B cell (primary cell): ENCODE data around the gene TSPAN1.

Experiments
- CTCF ChIP-seq: fragments of 200-600 bp; IDR thresholded peaks from one replicate; pipeline ENCODE4 v1.8.0; 2022; ENCODE audit warnings: antibody characterized with exemption, mild to moderate bottlenecking
- EZH2 ChIP-seq: IDR thresholded peaks from 2 replicates; pipeline ENCODE4 v1.6.1; 2012; ENCODE audit warnings: borderline replicate concordance, low read depth, mild to moderate bottlenecking, moderate library complexity, low read length; ENCODE audit not compliant: insufficient read depth, poor library complexity, severe bottlenecking

- TF ChIP-seq CTCF: no peak
- no peak for TF ChIP-seq EZH2
Measured at GRCh38 chr1:46193285-46193684, 18.4 kb downstream of the TSPAN1 start.
